MV-4-11 (cell line): ENCODE measurements around the gene GATM.
"Not testable (repeated sequence)": the region's sequence is repeated elsewhere in the genome, so short reads cannot be mapped to it uniquely, and the experiment has no call there.

Experiments used
- DNase-seq: peaks from one replicate; lab custom pipeline; 2025; lab: John Stamatoyannopoulos, UW

Gene GATM

GRCh38 chr15:45389351-45389750 lies 11.0 kb upstream of the GATM start:
- no peak for DNase-seq

GRCh38 chr15:45387380-45388007 lies 9.2 kb upstream of the GATM start:
- no peak for DNase-seq

- no peak for DNase-seq
These were observed 8.6 kb upstream of the GATM start for GRCh38 chr15:45386974-45387373.

GRCh38 chr15:45386420-45386819 lies 8.1 kb upstream of the GATM start:
- no peak for DNase-seq

- DNase-seq, result no peak
These were observed 7.2 kb upstream of the GATM start for GRCh38 chr15:45385590-45385989.

GRCh38 chr15:45384700-45385099 lies 6.4 kb upstream of the GATM start:
- DNase-seq, result no peak

- no peak for DNase-seq
These were observed 544 bp upstream of the GATM start for GRCh38 chr15:45378913-45379262.

GRCh38 chr15:45377609-45378148 lies 665 bp downstream of the GATM start:
- DNase-seq, result no peak

- no peak for DNase-seq
These were observed 1.3 kb downstream of the GATM start for GRCh38 chr15:45376967-45377608.

GRCh38 chr15:45376300-45376928 lies 1.9 kb downstream of the GATM start:
- no peak for DNase-seq

- DNase-seq, result no peak
These were observed 2.5 kb downstream of the GATM start for GRCh38 chr15:45375836-45376235.

- no peak for DNase-seq
These were observed 4.4 kb downstream of the GATM start for GRCh38 chr15:45373976-45374375.

GRCh38 chr15:45372041-45372995 lies 6.0 kb downstream of the GATM start:
- peak; percentile 4 for DNase-seq

GRCh38 chr15:45371546-45371945 lies 6.8 kb downstream of the GATM start:
- DNase-seq, result no peak

GRCh38 chr15:45370042-45370441 lies 8.3 kb downstream of the GATM start:
- not testable (repeated sequence) for DNase-seq

- not testable (repeated sequence) for DNase-seq
These were observed 11.1 kb downstream of the GATM start for GRCh38 chr15:45367222-45367621.

GRCh38 chr15:45364271-45364670 lies 14.1 kb downstream of the GATM start:
- no peak for DNase-seq

GRCh38 chr15:45363801-45364200 lies 14.5 kb downstream of the GATM start:
- DNase-seq, result no peak

- DNase-seq, result no peak
These were observed 15.0 kb downstream of the GATM start for GRCh38 chr15:45363334-45363733.

- no peak for DNase-seq
These were observed 15.9 kb downstream of the GATM start for GRCh38 chr15:45362419-45362818.

- DNase-seq, result no peak
These were observed 16.5 kb downstream of the GATM start for GRCh38 chr15:45361878-45362277.

GRCh38 chr15:45355860-45356259 lies 22.5 kb downstream of the GATM start:
- DNase-seq, result no peak
